HG03442 (cell line): ENCODE data around the gene KDM6A.
"Not testable (repeated sequence)": the region's sequence is repeated elsewhere in the genome, so short reads cannot be mapped to it uniquely, and the experiment has no call there.

Experiments
- ATAC-seq: cut with Tn5 transposase; IDR thresholded peaks from one replicate; pipeline ENCODE4 v1.9.1; 2021; ENCODE audit warnings: mild to moderate bottlenecking, moderate library complexity; ENCODE audit not compliant: unreplicated experiment

The KDM6A gene

DNA sequence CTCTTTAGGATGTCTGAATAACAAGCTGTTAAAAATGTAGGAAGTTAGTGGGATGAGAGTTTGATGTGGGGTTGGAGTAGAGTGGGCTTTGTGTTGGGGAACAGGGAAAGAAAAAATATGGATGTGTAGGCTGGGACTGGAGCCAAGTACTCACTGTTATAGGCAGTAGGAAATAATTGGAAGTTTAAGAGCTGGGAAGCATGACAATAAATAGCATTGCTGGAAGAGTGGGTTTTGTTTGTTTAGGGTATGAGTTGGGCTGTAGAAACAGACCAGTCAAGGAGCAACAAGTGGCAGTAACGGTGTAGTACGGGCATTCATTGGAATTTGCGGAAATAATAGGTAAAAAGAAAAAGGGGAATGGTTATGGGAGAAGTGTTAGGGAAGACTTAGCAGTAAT lies 81.6 kb downstream of the KDM6A start:
- no peak for ATAC-seq

DNA sequence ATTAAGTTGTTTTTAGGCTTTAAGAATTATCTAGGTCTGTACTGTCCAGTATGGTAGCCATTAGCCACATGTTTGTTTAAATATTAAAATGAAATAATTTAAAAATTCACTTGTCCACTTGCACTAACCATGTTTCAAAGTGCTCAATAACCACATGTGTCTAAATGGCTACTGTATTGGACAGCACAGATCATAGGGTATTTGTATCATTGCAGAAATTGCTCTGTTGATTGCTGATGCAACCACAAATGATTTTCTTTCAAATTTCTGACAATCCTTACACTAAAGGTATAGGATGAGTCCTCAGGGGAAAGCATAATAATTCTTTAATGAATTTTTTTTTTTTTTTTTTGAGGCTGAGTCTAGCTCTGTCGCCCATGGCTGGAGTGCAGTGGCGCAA lies 84.9 kb downstream of the KDM6A start:
- ATAC-seq = no peak

DNA sequence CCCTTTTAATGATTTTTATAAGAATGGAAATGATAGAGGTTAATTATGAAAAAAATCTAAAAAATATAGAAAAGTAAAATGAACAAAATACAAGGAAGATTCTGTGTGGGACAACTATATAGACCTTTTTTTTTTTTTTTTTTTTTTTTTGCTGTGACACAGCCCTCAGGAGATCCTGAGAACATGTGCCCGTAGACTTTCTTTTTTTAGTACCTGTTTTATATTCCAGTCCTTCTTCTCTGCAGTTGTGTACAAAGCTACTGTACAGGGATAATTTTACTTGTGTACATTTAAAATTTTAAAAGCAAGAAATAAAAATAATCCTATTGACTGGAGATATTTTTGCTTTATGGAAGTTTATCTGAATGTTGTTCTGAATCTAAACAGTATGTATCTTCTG lies 85.5 kb downstream of the KDM6A start:
- no peak for ATAC-seq

DNA sequence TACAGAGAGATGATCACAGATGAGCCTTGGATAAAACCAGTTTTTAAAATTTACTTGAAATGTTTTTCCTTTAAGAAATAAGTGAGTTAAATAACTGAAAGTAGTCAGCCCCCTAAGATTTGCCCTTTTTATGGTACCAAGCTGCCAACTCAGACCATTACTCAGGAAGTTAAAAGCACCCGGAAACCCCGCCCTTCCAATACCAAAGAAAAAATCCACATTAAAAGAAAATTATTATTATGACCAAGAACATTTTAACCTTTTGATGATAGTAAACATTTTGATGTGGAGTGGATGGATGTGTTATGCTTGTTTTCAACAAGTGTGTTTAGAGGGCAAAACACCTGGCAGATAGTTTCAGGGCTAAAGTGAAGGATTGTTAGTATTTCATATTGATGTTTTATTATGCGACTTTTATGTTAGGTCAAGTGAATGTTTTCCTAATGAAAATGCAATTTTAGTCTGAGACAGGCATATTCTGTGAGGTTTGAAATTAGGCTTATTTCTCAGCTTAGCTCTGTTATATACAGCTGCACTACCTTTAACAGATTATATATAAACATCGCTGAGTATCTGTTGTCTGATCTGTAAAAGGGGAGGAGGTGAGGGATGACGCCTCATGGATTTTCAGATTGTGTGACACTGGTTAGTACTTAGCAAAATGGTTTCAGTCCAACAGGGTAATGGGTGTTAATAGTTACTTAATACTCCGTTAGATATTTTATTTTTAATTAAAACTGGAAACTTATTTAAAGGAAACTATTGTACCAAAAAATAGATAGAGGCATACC lies 89.0 kb downstream of the KDM6A start:
- ATAC-seq = no peak

DNA sequence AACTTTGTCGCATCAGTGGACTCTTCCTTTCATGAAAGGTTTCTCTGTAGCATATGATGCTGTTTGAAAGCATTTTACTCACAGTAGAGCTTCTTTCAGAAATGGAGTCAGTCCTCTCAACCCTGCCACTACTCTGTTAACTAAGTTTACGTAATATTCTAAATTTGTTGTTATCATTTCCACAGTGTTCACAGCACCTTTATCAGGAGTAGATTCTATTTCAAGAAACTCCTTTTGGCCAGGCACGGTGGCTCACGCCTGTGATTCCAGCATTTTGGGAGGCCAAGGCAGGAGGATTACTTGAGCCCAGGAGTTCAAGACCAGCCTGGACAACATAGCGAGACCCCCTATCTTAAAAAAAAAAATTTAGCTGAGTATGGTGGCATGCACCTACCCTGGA lies 90.0 kb downstream of the KDM6A start:
- no peak for ATAC-seq

DNA sequence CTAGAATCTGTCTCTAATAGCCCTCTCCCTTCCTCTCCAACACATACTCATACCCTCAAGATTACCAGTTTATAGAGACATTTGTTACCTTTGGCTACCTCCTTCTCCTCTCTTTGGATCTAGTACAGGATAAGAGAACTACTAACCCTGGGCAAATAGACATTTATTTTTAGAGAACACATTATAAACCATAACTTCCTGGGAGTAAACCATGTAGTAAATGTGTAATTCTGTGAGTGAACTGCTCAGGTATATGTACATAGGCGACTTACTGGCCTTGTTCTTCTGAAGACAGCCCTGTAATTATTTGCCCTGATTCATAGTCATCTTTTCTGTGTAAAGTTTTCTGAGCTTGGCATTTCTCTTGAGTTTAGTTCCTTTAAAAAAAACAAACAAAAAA lies 94.2 kb downstream of the KDM6A start:
- ATAC-seq = no peak

DNA sequence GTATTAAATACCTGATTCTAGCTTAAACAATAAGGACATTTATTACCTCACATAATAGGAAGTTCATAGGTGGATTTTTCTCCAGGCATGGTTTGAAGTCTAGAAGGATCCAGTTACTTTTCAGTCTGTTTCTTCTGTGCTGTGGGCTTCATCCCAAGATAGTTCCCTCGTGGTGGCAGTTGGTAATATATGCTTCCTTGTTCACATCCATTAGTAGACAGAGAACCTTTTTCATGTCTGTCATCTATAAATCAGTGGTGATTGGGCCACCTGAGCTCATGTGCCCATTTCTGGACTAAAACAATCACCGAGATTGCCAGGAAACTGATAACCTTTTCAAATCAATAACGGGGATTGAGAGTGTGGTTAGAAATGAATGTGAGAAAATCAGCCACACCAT lies 97.7 kb downstream of the KDM6A start:
- no peak for ATAC-seq

DNA sequence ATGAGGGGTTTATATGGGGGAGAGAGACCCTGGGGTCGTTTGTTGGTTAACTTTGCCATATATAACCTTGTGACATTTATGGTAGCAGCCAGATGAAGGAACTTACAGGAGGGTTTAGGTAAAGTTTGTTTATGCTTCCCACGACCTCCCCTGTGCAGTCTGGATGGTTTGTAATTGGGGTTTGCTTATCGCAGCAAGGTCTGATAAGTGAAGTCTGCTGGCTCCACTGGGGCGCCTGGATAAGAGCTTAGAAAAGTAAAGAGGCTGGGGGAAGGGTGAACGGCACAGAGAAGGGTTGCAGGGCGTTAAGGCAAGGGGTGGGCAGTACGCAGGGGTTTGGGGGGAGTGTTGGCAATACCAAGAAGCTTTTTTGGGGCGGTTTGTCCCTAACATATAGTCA lies 98.7 kb downstream of the KDM6A start:
- ATAC-seq = no peak

DNA sequence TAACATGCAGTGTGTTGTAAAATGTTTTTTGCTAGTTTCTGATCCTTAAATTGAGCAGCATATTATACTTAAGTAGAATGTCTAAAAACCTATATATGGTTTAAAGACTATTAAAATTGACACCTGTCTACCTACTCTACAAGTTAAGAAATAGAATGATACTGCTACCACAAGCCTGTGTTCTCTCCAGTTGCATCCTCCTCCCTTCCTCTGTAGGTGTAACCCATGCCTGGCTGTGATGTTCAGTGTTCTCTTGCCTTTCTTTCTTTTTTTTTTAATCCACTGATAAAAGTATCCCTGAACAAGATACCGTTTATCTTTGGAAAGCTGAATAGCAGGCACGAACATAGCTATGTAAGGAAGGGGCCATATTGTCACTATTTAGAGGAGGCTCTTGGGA lies 99.1 kb downstream of the KDM6A start:
- ATAC-seq = no peak

DNA sequence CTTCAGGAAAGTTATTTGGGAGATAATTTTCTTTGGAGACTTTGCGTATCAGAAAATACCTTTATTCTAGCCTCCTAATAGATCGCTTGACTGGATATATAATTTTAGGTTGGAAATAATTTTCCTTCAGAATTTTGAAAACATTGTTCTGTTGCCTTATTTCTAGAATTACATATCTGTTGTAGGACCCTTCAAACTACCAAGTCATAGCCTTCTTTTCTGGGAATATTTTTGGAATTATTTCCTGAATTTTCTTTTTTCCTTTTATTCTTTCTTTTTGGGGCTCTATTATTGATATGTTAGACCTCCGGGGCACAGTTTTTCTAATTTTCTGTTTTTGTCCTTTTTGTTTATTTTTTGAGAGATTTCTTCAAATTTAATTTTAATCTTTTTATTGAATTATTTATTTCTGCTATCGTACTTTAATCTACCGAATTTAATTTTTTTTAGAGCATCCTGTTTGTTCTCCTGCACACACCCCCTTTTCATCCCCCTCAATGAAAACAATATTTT lies 100.5 kb downstream of the KDM6A start:
- no peak for ATAC-seq

DNA sequence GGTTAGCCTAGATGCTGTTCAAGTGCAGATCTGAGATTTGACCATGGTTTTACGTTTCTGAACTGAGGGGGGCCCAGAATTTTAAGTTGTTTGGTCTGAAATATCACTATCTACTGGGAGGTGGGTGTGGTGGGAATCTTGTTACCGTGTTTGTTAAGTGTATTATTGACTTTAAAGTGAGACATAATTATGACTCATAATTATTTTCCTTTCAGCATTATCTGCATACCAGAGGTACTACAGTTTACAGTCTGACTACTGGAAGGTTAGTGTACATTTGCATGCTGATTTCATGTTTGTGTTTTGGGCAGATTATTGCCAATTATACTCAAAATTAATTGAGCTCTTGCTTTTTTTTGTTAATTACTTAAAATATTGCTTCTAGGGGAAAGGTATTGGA lies 101.5 kb downstream of the KDM6A start:
- ATAC-seq = no peak

DNA sequence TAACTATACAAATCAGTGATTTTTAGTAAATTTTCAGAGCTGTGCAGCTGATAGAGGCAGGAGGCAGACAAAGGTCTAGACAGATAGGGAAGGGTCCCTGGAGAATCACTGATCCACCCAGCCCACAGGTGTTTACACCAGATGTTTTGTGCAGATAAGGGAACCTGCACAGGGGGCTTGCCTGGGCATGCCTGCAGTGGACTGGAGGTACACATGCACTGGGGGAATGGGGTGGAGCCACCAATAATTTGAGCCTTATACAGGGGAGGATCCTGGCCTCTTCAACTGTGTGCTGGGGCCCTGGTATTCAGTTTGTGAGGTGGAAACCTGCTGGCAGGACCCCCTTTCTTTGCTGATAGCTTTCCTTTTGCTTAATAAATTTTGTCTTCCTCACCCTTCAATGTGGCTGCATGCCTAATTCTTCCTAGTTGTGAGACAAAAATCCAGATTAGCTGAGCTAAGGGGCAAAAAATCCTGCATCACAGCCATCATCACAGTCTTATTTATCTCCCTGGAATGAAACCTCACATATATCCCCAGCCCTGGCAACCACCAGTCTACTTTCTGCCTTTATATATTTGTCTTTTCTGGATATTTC lies 102.8 kb downstream of the KDM6A start:
- ATAC-seq = no peak

DNA sequence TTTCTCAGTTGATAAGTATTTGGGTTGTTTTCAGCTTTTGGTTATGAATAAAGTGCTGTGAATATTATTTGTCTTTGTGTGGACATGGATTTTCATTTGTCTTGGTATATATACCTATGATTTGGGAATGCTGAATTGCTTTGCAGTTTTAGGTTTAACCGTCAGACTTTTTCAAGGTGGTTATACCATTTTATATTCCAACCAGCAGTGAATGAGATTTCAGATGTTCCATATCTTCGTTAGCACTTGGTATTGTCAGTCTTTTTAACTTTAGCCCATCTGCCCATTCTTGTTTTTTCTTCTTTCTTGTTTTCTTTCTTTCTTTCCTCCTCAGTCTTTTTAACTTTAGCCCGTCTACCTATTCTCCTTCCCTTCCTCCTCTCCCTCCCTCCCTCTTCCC lies 106.0 kb downstream of the KDM6A start:
- ATAC-seq = no peak

DNA sequence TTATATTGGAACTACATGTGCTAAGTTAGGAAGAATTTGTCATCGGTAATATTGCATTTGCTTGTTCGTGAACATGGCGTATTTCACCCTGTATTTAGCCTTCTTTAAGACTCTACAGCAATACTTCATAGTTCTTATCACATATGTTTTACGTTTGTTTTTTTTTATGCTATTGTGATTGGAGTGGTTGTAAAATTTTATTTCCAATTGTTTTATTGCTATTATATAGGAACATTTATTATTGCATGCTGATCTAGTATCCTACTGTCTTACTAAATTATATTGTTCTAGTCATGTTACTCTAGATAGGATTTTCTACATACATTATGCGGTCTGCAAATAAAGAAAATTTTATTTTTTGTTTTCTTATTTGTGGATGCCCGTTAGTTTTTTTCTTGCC lies 107.4 kb downstream of the KDM6A start:
- ATAC-seq = no peak

DNA sequence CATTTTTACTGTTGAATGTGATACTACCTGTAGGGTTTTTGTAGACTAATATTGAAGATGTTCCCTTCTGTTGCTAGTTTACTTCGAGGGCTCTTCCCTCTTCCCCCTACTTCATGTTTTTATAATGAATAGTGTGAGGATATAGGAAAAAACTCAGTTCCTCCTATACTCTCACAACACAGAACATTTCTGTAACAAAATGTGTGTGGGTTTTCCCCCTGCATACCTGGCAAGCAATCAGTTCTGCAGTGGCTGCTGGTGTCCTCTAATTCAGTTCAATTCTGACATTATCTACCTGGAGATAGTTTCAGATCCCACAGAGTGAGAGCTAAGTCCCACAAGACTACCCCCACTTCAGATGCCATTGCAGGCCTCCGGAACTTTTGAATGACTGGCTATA lies 107.9 kb downstream of the KDM6A start:
- no peak for ATAC-seq

DNA sequence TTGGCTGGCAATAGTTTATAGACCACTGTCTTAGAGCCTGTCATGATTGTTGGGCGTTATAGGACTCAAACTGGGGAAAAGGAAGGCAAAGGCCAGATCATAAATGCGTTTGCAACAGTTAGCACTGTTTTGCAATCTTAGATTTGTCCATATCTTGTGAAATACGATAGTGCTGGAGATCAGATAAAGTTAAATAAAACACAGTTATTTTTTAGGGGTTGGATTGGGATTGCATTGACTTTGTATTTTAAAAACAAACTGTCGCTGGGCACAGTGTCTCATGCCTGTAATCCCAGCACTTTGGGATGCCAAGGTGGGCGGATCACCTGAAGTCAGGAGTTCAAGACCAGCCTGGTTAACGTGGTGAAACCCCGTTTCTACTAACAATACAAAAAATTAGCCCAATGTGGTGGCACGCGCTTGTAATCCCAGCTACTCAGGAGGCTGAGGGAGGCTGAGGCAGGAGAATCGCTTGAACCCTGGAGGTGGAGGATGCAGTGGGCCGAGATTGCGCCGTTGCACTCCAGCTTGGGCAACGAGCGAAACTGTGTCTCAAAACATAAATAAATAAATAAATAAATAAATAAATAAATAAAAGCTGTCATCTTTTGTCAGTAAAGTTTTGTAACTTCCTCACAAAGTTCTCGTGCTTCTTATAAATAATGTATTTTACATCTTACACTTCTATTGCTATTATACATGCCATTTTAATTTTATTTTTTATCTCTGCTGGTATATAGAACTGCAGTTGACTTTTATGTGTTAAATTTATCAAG lies 117.2 kb downstream of the KDM6A start:
- no peak for ATAC-seq

DNA sequence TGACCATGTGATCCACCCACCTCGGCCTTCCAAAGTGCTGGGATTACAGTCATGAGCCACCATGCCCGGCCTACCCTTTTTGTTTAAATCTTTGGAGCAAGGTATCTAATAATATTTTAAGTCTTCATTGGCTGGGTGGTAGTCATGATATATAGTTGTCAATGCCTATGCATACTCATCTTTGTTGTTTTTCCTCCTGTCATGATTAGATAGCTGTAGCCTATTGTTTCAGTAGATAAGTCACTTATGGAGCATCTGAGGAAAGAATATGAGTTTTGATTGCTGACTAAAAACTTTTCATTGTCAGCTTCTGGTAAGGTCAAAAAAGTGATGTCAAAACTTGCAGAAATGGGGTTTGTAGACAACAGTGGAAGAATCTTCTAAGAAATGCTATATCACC lies 119.8 kb downstream of the KDM6A start:
- no peak for ATAC-seq

DNA sequence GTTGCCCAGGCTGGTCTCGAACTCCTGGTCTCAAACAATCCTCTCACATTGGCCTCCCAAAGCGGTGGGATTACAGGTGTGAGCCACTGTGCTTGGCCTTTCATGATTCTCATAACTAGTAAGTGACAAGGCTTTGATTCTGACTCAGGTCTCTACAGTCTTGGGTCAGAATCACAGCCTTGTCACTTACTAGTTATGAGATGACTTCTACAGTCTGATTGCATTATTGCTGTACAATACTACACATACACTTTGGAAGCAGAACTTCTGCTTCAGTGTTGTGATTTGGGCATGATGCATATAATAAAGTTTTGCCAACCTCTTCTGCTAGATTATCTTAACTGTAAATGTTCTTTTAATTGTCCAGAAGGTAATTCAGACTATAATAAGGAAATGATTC lies 123.3 kb downstream of the KDM6A start:
- ATAC-seq = no peak

DNA sequence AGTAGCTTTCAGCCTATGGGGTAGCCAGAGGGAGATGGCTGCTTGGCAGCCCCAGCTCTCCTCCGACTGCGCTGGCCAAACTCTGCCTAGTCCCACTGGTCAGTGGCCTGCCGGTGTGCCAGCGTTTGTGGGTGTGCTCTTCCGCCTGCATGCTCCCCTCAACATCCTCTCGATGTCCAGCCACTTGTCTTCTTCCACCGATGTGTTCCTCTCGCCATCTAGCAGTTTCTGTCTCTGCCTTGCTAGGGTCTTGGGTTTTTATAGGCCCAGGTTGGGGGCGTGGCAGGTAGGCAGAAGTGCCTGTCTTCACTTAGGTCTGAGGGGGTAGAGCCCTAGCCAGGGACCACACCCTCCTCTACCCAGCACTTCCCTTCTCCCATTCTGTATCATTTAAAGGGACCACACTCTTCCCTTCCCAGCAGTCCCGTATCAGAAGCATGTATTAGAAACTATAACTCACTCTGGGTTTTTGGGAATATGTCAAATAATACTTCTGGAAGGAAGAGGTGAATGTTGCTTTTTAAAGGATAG lies 124.4 kb downstream of the KDM6A start:
- ATAC-seq = no peak

DNA sequence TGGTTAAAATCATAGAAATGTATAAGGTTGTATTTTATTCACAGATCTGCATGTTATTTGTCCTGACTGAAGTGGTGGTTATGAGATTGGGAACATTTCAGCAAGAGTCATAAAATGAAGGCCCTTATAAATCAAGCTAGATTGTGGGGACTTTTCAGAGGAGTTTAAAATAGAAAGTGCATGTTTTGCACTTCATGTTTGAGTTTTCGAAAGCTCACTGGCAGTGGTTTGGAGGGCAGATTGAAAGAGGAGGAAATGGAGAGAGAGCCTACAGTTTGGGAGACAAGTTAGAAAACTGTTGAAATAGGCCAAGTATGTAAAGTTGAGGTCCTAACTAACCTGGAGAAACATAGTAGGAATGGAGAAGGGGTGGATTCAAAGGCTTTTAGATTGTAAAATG lies 124.9 kb downstream of the KDM6A start:
- no peak for ATAC-seq

DNA sequence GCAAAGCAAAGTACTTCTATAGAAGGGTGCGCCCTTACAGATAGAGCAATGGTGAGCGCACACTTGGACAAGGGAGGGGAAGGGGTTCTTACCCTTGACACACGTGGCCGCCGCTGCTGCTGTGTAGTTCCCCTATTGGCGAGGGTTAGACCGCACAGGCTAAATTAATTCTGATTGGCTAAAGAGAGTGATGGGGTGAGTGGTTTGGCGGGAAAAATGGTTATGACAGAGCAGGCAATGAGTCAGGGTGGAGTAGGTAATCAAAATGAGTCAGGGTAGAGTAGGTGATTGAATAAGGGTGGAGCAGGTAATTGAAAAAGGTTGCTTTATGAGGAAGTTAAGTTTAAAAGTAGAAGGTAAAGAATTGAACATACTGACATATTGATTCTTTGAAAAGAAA lies 126.2 kb downstream of the KDM6A start:
- not testable (repeated sequence) for ATAC-seq

DNA sequence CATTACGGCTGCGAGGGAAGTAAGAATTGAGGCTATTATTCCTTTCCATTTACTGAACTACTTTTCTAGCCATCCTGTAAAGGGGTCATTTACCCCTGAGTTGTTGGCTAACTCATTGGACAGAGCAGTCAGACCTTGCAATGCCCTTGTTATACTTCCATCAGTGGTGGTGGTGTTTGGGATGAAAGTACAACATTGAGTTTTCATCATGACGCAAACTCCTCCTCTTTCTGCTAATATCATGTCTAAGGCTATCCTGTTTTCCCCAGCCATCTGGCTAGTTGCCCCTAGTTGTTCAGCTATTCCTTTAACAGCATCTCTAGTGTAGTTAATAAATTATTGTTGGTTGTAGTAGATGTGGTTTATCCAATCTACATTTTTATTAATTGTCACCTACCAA lies 126.9 kb downstream of the KDM6A start:
- ATAC-seq = not testable (repeated sequence)
